Uterus (tissue), 4 donors: ENCODE results near the gene NUDT6. TPM values are rescaled to one million over a fixed set of nuclear protein-coding genes. Genes with fewer than 3 reads are reported as not detected.
A peak's percentile ranks its signal among the peaks of the same experiment; 100 is the strongest.
"Not testable (repeated sequence)": the region's sequence is repeated elsewhere in the genome, so short reads cannot be mapped to it uniquely, and the experiment has no call there.

Experiments used
- DNase-seq, 2 donors: peaks; one replicate each; pipeline ENCODE4 v3.0.0-alpha.2; 2019 to 2020
- H3K27ac ChIP-seq, 2 donors: fragments of 200-600 bp; sonication (generic); 1 replicate in 1 of 2; 2 replicates in 1 of 2; pipeline ENCODE4 v1.5.1; 2016 to 2018
- H3K27me3 ChIP-seq, 2 donors: fragments of 200-600 bp; sonication (generic); one replicate each; pipeline ENCODE4 v1.5.1; 2018 to 2019; ENCODE audit warnings: control low read depth in 1 of 2
- H3K36me3 ChIP-seq, 2 donors: fragments of 200-600 bp; sonication (generic); one replicate each; pipeline ENCODE4 v1.5.1; 2019; ENCODE audit warnings: control low read depth in 1 of 2
- H3K4me1 ChIP-seq, 2 donors: fragments of 200-600 bp; sonication (generic); one replicate each; pipeline ENCODE4 v1.5.1; 2018 to 2019; ENCODE audit warnings: control low read depth in 1 of 2
- H3K4me3 ChIP-seq, 2 donors: fragments of 200-600 bp; sonication (generic); 1 replicate in 1 of 2; 2 replicates in 1 of 2; pipeline ENCODE4 v1.5.1; 2018 to 2019; ENCODE audit warnings: mild to moderate bottlenecking in 1 of 2
- H3K9me3 ChIP-seq, 2 donors: fragments of 200-600 bp; sonication (generic); one replicate each; pipeline ENCODE4 v1.5.1; 2019; ENCODE audit warnings: control low read depth in 1 of 2
- CTCF ChIP-seq, 4 experiments: fragments of 200-600 bp in 2 of 4; fragments of 450-650 bp in 2 of 4; sonication (generic) in 2 of 4; IDR thresholded peaks; one replicate each; pipeline ENCODE4 v1.5.1; 2016 to 2019; ENCODE audit warnings: antibody characterized with exemption in 4 of 4, mild to moderate bottlenecking in 2 of 4, moderate library complexity in 1 of 4
- POLR2A ChIP-seq, 2 donors: fragments of 450-650 bp; IDR thresholded peaks; one replicate each; pipeline ENCODE4 v1.6.1; 2016; ENCODE audit warnings: antibody characterized with exemption in 2 of 2, mild to moderate bottlenecking in 1 of 2, moderate library complexity in 1 of 2
- intact Hi-C: fragments of 100-400 bp; cut with DNase I; formaldehyde crosslinking; loops from one replicate; pipeline ENCODE4 v1.15.1; 2023; ENCODE audit warnings: low total_unique reads
- total RNA-seq, 4 donors: library from RNA; depleted of rRNA in 3 of 4; stranded (reverse); fragments of >200 nt in 3 of 4; gene quantifications; one replicate each; pipeline versions ENCODE4 v1.1.0 to v1.2.4, GENCODE V29; 2014 to 2023
- donor health status: DM: yes; HTN: yes; CAD: no.

The NUDT6 gene
- total RNA-seq, 4 donors from 2014 or later = 6.9 to 29.4 (median 11.6) TPM

GRCh38 chr4:122952028-122952427 is 29.6 kb upstream of the NUDT6 start:
- H3K27ac ChIP-seq = no peak overlapping the region
- no peaks in the 10 kb centered on the region for H3K27me3 ChIP-seq
- H3K4me3 ChIP-seq = no peak overlapping the region
- H3K4me1 ChIP-seq = no peaks in the 10 kb centered on the region
- peaks cover 0 to 3% of the 10 kb centered on the region in 2 donors for H3K36me3 ChIP-seq
- no peak for DNase-seq
- intact Hi-C loops = no loop called here
- H3K9me3 ChIP-seq = no peaks in the 10 kb centered on the region
- TF ChIP-seq CTCF (IDR thresholded peaks at IDR 0.05) = no peak
- no peak for TF ChIP-seq POLR2A (IDR thresholded peaks at IDR 0.05)

- no peak for TF ChIP-seq CTCF (IDR thresholded peaks at IDR 0.05)
- no peak for TF ChIP-seq POLR2A (IDR thresholded peaks at IDR 0.05)
- no peak for DNase-seq
- no peaks in the 10 kb centered on the region for H3K9me3 ChIP-seq
- no peak overlapping the region for H3K4me3 ChIP-seq
- H3K4me1 ChIP-seq = no peaks in the 10 kb centered on the region
- H3K27ac ChIP-seq = no peak overlapping the region
- intact Hi-C loops = no loop called here
- H3K36me3 ChIP-seq = peaks cover 0 to 3% of the 10 kb centered on the region in 2 donors
- no peaks in the 10 kb centered on the region for H3K27me3 ChIP-seq
These were observed 26.3 kb upstream of the NUDT6 start for GRCh38 chr4:122948671-122949070.

- no peak overlapping the region for H3K4me3 ChIP-seq
- no peak for DNase-seq
- TF ChIP-seq CTCF (IDR thresholded peaks at IDR 0.05) (no peak), POLR2A (IDR thresholded peaks at IDR 0.05) (no peak)
- H3K4me1 ChIP-seq = no peaks in the 10 kb centered on the region
- H3K27ac ChIP-seq = no peak overlapping the region
- peaks cover 0 to 3% of the 10 kb centered on the region in 2 donors for H3K36me3 ChIP-seq
- no peaks in the 10 kb centered on the region for H3K27me3 ChIP-seq
- H3K9me3 ChIP-seq = no peaks in the 10 kb centered on the region
- intact Hi-C loops = no loop called here
These were observed 23.7 kb upstream of the NUDT6 start for GRCh38 chr4:122946142-122946541.

- H3K4me1 ChIP-seq, H3K27ac ChIP-seq, H3K27me3 ChIP-seq, H3K9me3 ChIP-seq, DNase-seq, intact Hi-C loops, H3K4me3 ChIP-seq, H3K36me3 ChIP-seq: not testable (repeated sequence)
These were observed 22.7 kb upstream of the NUDT6 start for GRCh38 chr4:122945136-122945535.

- no peaks in the 10 kb centered on the region for H3K4me1 ChIP-seq
- H3K27me3 ChIP-seq = no peaks in the 10 kb centered on the region
- DNase-seq = no peak
- H3K4me3 ChIP-seq = no peak overlapping the region
- no peaks in the 10 kb centered on the region for H3K9me3 ChIP-seq
- H3K36me3 ChIP-seq = no peaks in the 10 kb centered on the region
- intact Hi-C loops = no loop called here
- no peak overlapping the region for H3K27ac ChIP-seq
- TF ChIP-seq CTCF (IDR thresholded peaks at IDR 0.05) = no peak
- no peak for TF ChIP-seq POLR2A (IDR thresholded peaks at IDR 0.05)
These were observed 10.4 kb upstream of the NUDT6 start for GRCh38 chr4:122932763-122933162.

- peak; percentile 36 to 70 (median 58) for TF ChIP-seq CTCF (IDR thresholded peaks at IDR 0.05)
- no peak for TF ChIP-seq POLR2A (IDR thresholded peaks at IDR 0.05)
- Histone ChIP-seq H3K9me3 (no peaks in the 10 kb centered on the region), H3K27me3 (no peaks in the 10 kb centered on the region), H3K4me3 (no peak overlapping the region), H3K4me1 (no peaks in the 10 kb centered on the region), H3K27ac (no peak overlapping the region), H3K36me3 (no peaks in the 10 kb centered on the region)
- intact Hi-C loops = no loop called here
- no peak for DNase-seq
These were observed 8.5 kb upstream of the NUDT6 start for GRCh38 chr4:122930862-122931261.
